ENCODE results near the gene TMC5. TPM values are rescaled to one million over a fixed set of nuclear protein-coding genes. Genes with fewer than 3 reads are reported as not detected.
"Not testable (repeated sequence)": the region's sequence is repeated elsewhere in the genome, so short reads cannot be mapped to it uniquely, and the experiment has no call there.

The TMC5 gene
- 5.0 TPM for total RNA-seq

- no peak for ATAC-seq
These were observed at the start of gene TMC5 for GRCh38 chr16:19417640-19418039. TMC5 (plus strand) TSS chr16:19417883; CDS start chr16:19440039, 22,156 bp downstream.

- ATAC-seq = not testable (repeated sequence)
These were observed 45.1 kb upstream of the TMC5 start for GRCh38 chr16:19372541-19372940.

GRCh38 chr16:19374402-19374801 lies 43.3 kb upstream of the TMC5 start:
- no peak for ATAC-seq

GRCh38 chr16:19375561-19376158 lies 42.0 kb upstream of the TMC5 start:
- ATAC-seq = peak; percentile 65

GRCh38 chr16:19377864-19378263 lies 39.8 kb upstream of the TMC5 start:
- no peak for ATAC-seq

GRCh38 chr16:19378511-19378910 lies 39.2 kb upstream of the TMC5 start:
- ATAC-seq = no peak

- no peak for ATAC-seq
These were observed 37.8 kb upstream of the TMC5 start for GRCh38 chr16:19379838-19380237.

GRCh38 chr16:19380328-19380727 lies 37.4 kb upstream of the TMC5 start:
- ATAC-seq = no peak

- ATAC-seq = no peak
These were observed 35.4 kb upstream of the TMC5 start for GRCh38 chr16:19382084-19382801.

GRCh38 chr16:19382887-19383816 lies 34.5 kb upstream of the TMC5 start:
- ATAC-seq = no peak

- peak; percentile 70 for ATAC-seq
These were observed 33.0 kb upstream of the TMC5 start for GRCh38 chr16:19384656-19385055.

GRCh38 chr16:19386525-19386924 lies 31.2 kb upstream of the TMC5 start:
- ATAC-seq = no peak

- ATAC-seq = peak; percentile 76
These were observed 28.4 kb upstream of the TMC5 start for GRCh38 chr16:19389246-19389645.

GRCh38 chr16:19391185-19391776 lies 26.4 kb upstream of the TMC5 start:
- not testable (repeated sequence) for ATAC-seq

GRCh38 chr16:19392352-19392751 lies 25.3 kb upstream of the TMC5 start:
- ATAC-seq = peak; percentile 37

- ATAC-seq = no peak
These were observed 24.2 kb upstream of the TMC5 start for GRCh38 chr16:19393226-19394111.

GRCh38 chr16:19395646-19396267 lies 21.9 kb upstream of the TMC5 start:
- ATAC-seq = not testable (repeated sequence)

- ATAC-seq = peak; percentile 93
These were observed 21.1 kb upstream of the TMC5 start for GRCh38 chr16:19396555-19397011.

GRCh38 chr16:19397373-19397772 lies 20.3 kb upstream of the TMC5 start:
- ATAC-seq = not testable (repeated sequence)

GRCh38 chr16:19400711-19401110 lies 17.0 kb upstream of the TMC5 start:
- ATAC-seq = peak; percentile 61

- ATAC-seq = no peak
These were observed 10.7 kb upstream of the TMC5 start for GRCh38 chr16:19406891-19407491.
